ENCODE data around the gene THRB.

The THRB gene

DNA sequence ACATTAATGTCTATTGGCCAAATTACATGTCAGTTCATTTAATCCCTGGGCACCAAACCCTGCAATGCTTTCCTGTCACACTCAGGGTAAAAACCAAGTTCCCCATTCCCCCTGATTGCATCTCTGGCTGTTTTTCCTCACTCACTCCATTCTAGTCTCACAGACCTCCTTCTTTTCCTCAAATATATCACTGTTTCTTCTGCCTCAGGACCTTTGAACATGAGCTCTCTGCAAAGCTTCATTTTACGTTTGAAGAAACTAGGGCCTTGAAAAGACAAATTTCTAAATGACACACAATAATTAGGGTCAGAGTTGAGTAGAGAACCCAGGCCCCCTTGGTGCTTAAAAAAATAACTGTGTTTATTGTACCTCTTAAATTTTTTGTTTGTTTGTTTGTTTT lies 230.6 kb downstream of the THRB start:
- no peak overlapping the region for H3K4me3 ChIP-seq (ENCODE audit: low read depth, low read length)
- TF ChIP-seq, protein P1, sequence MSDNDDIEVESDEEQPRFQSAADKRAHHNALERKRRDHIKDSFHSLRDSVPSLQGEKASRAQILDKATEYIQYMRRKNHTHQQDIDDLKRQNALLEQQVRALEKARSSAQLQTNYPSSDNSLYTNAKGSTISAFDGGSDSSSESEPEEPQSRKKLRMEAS (IDR thresholded peaks at IDR 0.05; ENCODE audit: low read depth, low read length), result no peak
- TF ChIP-seq MYC (IDR thresholded peaks at IDR 0.05; ENCODE audit: low read depth, low read length), result no peak
- TF ChIP-seq, protein P2, sequence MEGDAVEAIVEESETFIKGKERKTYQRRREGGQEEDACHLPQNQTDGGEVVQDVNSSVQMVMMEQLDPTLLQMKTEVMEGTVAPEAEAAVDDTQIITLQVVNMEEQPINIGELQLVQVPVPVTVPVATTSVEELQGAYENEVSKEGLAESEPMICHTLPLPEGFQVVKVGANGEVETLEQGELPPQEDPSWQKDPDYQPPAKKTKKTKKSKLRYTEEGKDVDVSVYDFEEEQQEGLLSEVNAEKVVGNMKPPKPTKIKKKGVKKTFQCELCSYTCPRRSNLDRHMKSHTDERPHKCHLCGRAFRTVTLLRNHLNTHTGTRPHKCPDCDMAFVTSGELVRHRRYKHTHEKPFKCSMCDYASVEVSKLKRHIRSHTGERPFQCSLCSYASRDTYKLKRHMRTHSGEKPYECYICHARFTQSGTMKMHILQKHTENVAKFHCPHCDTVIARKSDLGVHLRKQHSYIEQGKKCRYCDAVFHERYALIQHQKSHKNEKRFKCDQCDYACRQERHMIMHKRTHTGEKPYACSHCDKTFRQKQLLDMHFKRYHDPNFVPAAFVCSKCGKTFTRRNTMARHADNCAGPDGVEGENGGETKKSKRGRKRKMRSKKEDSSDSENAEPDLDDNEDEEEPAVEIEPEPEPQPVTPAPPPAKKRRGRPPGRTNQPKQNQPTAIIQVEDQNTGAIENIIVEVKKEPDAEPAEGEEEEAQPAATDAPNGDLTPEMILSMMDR (IDR thresholded peaks at IDR 0.05; ENCODE audit: low read depth, low read length), result no peak
- TF ChIP-seq POLR2A (IDR thresholded peaks at IDR 0.05; ENCODE audit: extremely low read depth, insufficient read length), result no peak
- no peak for DNase-seq (ENCODE audit: low read depth)

DNA sequence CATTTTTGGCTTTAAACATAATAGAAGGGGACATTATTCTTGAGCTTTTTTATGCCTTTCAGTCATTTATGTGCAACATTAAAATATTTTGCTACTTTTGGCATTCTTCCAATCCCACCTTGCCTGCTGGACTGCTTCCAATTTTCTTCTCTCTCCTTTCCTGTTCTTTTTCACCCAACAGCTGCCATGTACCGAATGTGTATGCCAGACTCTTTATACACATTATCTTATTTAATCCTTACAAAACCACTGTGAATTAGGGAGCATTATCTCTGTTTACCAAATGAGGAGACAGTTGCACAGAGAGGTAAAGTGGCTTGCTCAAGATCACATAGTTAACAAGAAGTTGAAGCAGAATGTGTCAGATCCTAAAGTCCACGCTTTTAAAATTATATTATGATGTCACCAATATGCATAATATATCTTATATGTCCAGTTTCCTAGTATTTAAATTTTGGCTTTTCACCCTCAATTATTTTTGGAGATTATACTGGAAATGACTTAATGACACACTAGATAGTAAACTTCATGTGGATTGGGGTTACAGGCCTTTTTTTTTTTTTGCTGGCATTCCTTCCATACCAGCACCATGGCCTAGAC lies 231.5 kb downstream of the THRB start:
- TF ChIP-seq, protein P2 (IDR thresholded peaks at IDR 0.05; ENCODE audit: low read depth, low read length), result no peak
- TF ChIP-seq MYC (IDR thresholded peaks at IDR 0.05; ENCODE audit: low read depth, low read length) (no peak), POLR2A (IDR thresholded peaks at IDR 0.05; ENCODE audit: extremely low read depth, insufficient read length) (no peak)
- TF ChIP-seq, protein P1 (IDR thresholded peaks at IDR 0.05; ENCODE audit: low read depth, low read length), result no peak
- DNase-seq (ENCODE audit: low read depth), result no peak
- no peak overlapping the region for H3K4me3 ChIP-seq (ENCODE audit: low read depth, low read length)

DNA sequence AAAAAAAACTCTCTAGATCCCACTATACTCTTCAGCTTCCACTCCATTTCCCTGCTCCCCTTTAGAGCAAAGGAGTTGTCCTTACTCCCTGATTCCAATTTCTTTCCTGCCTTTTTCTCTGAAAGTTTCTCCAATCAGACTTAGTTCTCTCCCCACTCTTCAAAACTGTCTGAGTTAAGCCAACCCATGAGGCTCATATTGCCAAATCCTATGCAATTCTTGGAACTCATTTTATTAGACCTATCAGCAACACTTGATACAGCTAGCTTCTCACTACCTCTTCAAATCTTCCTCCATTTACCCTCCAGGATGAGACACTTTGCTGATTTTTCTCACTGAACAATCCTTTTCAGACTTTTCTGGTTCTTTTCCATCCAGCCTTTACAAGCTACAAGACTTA lies 233.1 kb downstream of the THRB start:
- H3K4me3 ChIP-seq (ENCODE audit: low read depth, low read length), result no peak overlapping the region
- no peak for DNase-seq (ENCODE audit: low read depth)
- TF ChIP-seq, protein P1 (IDR thresholded peaks at IDR 0.05; ENCODE audit: low read depth, low read length), result no peak
- TF ChIP-seq, protein P2 (IDR thresholded peaks at IDR 0.05; ENCODE audit: low read depth, low read length), result no peak
- TF ChIP-seq POLR2A (IDR thresholded peaks at IDR 0.05; ENCODE audit: extremely low read depth, insufficient read length), result no peak
- no peak for TF ChIP-seq MYC (IDR thresholded peaks at IDR 0.05; ENCODE audit: low read depth, low read length)

DNA sequence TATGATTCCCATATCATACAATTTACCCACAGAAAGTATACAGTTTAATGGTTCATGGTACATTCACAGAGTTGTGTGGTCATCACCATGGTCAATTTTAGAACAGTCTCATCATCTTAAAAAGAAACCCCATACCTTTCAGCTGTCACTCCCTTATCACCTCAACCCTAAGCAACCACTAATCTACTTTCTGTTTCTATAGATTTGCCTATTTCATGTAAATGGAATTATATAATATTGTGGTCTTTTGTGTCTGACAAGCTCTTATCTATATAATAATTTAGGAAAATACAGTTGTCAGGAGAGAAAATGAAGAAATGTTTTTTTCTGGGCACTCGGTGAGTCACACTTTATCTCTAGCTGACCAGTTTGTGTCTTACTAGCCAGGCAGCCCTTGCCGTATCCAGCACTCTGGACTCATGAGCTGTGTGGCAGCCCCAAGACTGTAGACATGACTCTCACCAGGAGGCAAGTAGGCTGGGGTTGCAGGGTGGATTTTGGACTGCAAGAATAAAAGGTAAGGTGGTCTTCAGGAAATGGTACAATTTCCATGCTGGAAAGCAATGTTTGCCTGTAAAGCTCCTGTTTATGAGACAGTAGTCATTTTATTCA lies 234.6 kb downstream of the THRB start:
- H3K4me3 ChIP-seq (ENCODE audit: low read depth, low read length), result no peak overlapping the region
- no peak for DNase-seq (ENCODE audit: low read depth)
- TF ChIP-seq, protein P1 (IDR thresholded peaks at IDR 0.05; ENCODE audit: low read depth, low read length), result no peak
- TF ChIP-seq, protein P2 (IDR thresholded peaks at IDR 0.05; ENCODE audit: low read depth, low read length), result no peak
- TF ChIP-seq POLR2A (IDR thresholded peaks at IDR 0.05; ENCODE audit: extremely low read depth, insufficient read length), result no peak
- no peak for TF ChIP-seq MYC (IDR thresholded peaks at IDR 0.05; ENCODE audit: low read depth, low read length)

DNA sequence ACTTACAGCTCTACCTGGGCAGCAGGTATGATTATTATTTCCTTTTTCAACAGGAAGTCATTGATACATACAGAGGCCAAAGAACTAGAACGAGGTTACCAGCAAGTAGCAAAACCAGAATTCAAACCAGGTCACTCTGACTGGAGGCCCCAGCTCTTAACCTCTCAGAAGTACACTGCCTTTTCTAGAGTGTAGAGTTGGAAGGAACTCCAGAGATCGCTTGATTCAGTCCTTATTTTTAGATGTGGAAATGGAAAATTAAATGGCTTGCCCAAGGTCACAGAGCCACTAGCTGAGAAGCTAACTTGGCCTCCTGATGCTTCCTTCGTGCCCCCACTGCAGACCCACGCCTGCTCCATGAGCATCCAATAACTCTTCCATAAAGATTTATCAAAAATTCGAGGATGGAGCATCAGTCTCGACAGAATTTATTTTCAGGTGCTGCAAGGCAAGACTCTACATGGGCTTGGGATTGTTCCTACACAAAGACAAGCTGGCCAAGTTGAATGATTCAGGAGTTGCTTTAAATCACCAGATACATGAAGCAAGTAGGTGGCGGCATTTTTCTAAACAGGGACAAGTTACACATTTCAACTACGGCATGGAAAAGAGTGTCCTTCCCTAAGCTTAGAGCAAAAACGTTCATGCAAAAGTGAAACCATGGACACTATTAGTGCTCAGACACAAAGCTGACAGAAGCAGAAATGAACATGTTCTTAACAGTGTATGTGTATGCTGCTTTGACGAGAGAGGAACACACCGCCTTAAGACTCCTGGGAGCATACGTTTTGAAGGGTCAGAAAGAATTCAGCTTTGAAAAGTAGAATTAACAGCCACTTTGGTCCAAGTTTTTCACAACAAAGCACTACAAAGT lies 235.7 kb downstream of the THRB start:
- DNase-seq (ENCODE audit: low read depth), result no peak
- no peak overlapping the region for H3K4me3 ChIP-seq (ENCODE audit: low read depth, low read length)
- TF ChIP-seq, protein P2 (IDR thresholded peaks at IDR 0.05; ENCODE audit: low read depth, low read length), result no peak
- no peak for TF ChIP-seq MYC (IDR thresholded peaks at IDR 0.05; ENCODE audit: low read depth, low read length)
